ENCODE data around the gene TEKTIP1. TPM values are rescaled to one million over a fixed set of nuclear protein-coding genes. Genes with fewer than 3 reads are reported as not detected.

TEKTIP1 gene
- total RNA-seq, 1 experiment from 2014 or later, result 1.3 TPM

GRCh38 chr19:3533563-3534216, 5.3 kb upstream of the TEKTIP1 start:
- Histone ChIP-seq H3K4ac (ENCODE audit: low read depth, low read length) (no peak overlapping the region), H2BK12ac (ENCODE audit: insufficient read length, low read depth, low read length) (no peak overlapping the region), H3K23ac (ENCODE audit: insufficient read length, low read depth, low read length) (no peak overlapping the region), H3K18ac (ENCODE audit: insufficient read length, low read depth, low read length) (no peak overlapping the region), H3K14ac (ENCODE audit: insufficient read depth, low read length) (no peak overlapping the region), H3K79me2 (ENCODE audit: insufficient read depth, low read length) (no peaks in the 10 kb centered on the region), H2AK5ac (ENCODE audit: insufficient read length, low read length) (no peak overlapping the region), H2BK120ac (ENCODE audit: low read depth, low read length, poor library complexity, severe bottlenecking) (no peak overlapping the region), H3K56ac (ENCODE audit: insufficient read length, low read depth, low read length) (no peak overlapping the region), H3T11ph (ENCODE audit: low read length) (no peak overlapping the region), H4K20me1 (ENCODE audit: control insufficient read depth, insufficient read depth, insufficient read length) (no peaks in the 10 kb centered on the region), H2BK20ac (ENCODE audit: low read depth, low read length, poor library complexity, severe bottlenecking) (no peak overlapping the region), H3K27me3 (ENCODE audit: insufficient read depth, low read length) (no peaks in the 10 kb centered on the region), H3K23me2 (ENCODE audit: insufficient read length, low read depth, low read length, poor library complexity, severe bottlenecking) (no peaks in the 10 kb centered on the region), H3K4me2 (ENCODE audit: insufficient read depth, insufficient read length, low read length) (no peak overlapping the region), H2BK5ac (ENCODE audit: insufficient read length, low read length) (no peak overlapping the region), H3K27ac (ENCODE audit: insufficient read length, low read depth, low read length) (no peak overlapping the region), H4K5ac (ENCODE audit: insufficient read length, low read depth, low read length) (no peak overlapping the region), H2BK15ac (ENCODE audit: low read depth, low read length) (no peak overlapping the region), H2AFZ (ENCODE audit: low read length) (no peak overlapping the region), H3K79me1 (ENCODE audit: insufficient read depth, low read depth, low read length, poor library complexity, severe bottlenecking) (no peaks in the 10 kb centered on the region), H4K91ac (ENCODE audit: insufficient read length, low read depth, low read length) (no peak overlapping the region), H3K9me3 (ENCODE audit: control insufficient read depth, low read depth, low read length) (no peaks in the 10 kb centered on the region), H3K4me1 (ENCODE audit: insufficient read depth, low read length) (no peaks in the 10 kb centered on the region), H3K9ac (ENCODE audit: extremely low read depth, insufficient read length, low read length) (no peak overlapping the region), H4K8ac (replicated peaks; ENCODE audit: insufficient read length, low read depth, low read length) (no peak overlapping the region)
- DNase-seq, result no peak
- H3K27me3 Mint-ChIP-seq (ENCODE audit: low read depth), result no peaks in the 10 kb centered on the region; the same call in 1 of the 2 replicates
- no peak overlapping the region; a peak in 1 of 5 replicates for H3K4me3 Mint-ChIP-seq
- no CpG with 5 or more reads among the region's 12 CpGs for WGBS (ENCODE audit: extremely low coverage, insufficient read length, low lambda C conversion rate)
- no peak overlapping the region for H3K27ac Mint-ChIP-seq
- TF ChIP-seq, protein P1, sequence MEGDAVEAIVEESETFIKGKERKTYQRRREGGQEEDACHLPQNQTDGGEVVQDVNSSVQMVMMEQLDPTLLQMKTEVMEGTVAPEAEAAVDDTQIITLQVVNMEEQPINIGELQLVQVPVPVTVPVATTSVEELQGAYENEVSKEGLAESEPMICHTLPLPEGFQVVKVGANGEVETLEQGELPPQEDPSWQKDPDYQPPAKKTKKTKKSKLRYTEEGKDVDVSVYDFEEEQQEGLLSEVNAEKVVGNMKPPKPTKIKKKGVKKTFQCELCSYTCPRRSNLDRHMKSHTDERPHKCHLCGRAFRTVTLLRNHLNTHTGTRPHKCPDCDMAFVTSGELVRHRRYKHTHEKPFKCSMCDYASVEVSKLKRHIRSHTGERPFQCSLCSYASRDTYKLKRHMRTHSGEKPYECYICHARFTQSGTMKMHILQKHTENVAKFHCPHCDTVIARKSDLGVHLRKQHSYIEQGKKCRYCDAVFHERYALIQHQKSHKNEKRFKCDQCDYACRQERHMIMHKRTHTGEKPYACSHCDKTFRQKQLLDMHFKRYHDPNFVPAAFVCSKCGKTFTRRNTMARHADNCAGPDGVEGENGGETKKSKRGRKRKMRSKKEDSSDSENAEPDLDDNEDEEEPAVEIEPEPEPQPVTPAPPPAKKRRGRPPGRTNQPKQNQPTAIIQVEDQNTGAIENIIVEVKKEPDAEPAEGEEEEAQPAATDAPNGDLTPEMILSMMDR (conservative IDR thresholded peaks at IDR 0.05), result no peak
- H3K4me1 Mint-ChIP-seq, result peaks cover 4 to 6% of the 10 kb centered on the region in 2 experiments; a peak in 3 of 4 replicates
- H3K36me3 Mint-ChIP-seq (ENCODE audit: insufficient read depth in 1 of 3, low read depth in 3 of 3), result peaks cover 17 to 50% (median 50%) of the 10 kb centered on the region in 3 experiments; a peak in 6 of 7 replicates
- H3K9me3 Mint-ChIP-seq, result no peaks in the 10 kb centered on the region
